ENCODE data around the gene METRN. TPM values are rescaled to one million over a fixed set of nuclear protein-coding genes. Genes with fewer than 3 reads are reported as not detected.

Gene METRN
- polyA plus RNA-seq, 3 donors: 0.97 to 5.4 (median 1.7) TPM

DNA sequence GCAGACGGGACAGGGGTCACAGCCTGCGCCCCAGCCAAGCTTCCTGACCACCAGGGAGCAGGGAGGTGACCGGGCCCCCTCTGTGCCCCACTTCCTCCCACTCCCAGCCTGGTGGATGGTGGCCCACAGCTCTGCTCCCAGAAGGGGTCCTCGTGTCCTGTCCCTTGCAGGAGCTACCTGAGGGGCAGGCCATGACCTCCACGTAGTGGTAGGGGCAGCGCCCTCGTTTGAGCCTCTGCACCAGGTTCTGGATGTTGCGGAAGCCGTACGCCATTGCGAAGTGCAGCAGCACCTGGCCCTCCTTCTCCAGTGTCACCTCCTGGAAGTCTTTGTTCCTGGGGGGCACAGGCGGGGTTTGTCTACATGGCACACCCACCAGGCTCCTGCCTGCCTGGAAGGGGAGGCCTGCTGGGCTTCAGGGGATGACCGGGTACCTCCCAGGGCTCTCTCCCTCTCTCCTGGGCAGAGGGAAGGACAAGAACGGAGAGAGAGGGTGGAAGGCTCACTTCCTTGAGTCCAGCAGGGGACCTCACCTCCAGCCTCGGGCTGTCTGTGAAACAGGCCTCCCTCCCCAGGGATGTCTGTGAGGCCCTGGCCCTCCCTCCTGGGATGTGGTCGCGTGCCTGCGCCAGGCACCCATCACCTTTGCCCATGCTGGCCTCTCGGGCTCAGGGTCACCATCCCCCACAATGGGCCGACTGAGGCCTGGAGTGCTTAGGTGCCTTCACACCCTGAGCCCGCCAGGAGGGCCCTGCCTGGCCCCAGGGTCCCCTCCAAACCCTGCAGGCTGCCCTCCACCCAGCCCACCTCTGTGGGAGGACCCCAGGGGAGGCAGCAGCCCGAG, 16.0 kb downstream of the METRN start:
- TF ChIP-seq, protein P1, sequence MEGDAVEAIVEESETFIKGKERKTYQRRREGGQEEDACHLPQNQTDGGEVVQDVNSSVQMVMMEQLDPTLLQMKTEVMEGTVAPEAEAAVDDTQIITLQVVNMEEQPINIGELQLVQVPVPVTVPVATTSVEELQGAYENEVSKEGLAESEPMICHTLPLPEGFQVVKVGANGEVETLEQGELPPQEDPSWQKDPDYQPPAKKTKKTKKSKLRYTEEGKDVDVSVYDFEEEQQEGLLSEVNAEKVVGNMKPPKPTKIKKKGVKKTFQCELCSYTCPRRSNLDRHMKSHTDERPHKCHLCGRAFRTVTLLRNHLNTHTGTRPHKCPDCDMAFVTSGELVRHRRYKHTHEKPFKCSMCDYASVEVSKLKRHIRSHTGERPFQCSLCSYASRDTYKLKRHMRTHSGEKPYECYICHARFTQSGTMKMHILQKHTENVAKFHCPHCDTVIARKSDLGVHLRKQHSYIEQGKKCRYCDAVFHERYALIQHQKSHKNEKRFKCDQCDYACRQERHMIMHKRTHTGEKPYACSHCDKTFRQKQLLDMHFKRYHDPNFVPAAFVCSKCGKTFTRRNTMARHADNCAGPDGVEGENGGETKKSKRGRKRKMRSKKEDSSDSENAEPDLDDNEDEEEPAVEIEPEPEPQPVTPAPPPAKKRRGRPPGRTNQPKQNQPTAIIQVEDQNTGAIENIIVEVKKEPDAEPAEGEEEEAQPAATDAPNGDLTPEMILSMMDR (IDR thresholded peaks at IDR 0.05): no peak
- H2AFZ ChIP-seq (ENCODE audit: insufficient read depth, low read depth, low read length, poor library complexity, severe bottlenecking): no peak overlapping the region
- no peaks in the 10 kb centered on the region for H3K79me2 ChIP-seq (ENCODE audit: insufficient read depth, low read length)
- Mint-ChIP-seq H3K9me3 (no peaks in the 10 kb centered on the region), H3K4me1 (peaks cover 7% of the 10 kb centered on the region), H3K4me3 (no peak overlapping the region), H3K36me3 (peaks cover 34 to 46% of the 10 kb centered on the region in 2 donors), H3K27me3 (ENCODE audit: low read depth in 3 of 3) (peaks cover 8 to 36% (median 12%) of the 10 kb centered on the region in 3 donors), H3K27ac (no peak overlapping the region)
- H3K27me3 ChIP-seq (ENCODE audit: control insufficient read depth in 2 of 2, insufficient read depth in 2 of 2, low read length in 2 of 2): peaks cover 3 to 24% of the 10 kb centered on the region in 2 donors
- no peak for DNase-seq
- H4K20me1 ChIP-seq (ENCODE audit: insufficient read depth, low read length): no peaks in the 10 kb centered on the region
- no peak overlapping the region for H3K4me3 ChIP-seq (replicated peaks in 1 of 3; ENCODE audit: low read depth in 2 of 3, low read length in 3 of 3)
- H3K27ac ChIP-seq (ENCODE audit: low read depth in 1 of 2, low read length in 2 of 2): no peak overlapping the region
- no peak overlapping the region for H3K9ac ChIP-seq (ENCODE audit: insufficient read depth, low read length, poor library complexity, severe bottlenecking)
- H3K4me1 ChIP-seq (ENCODE audit: control insufficient read depth in 1 of 2, insufficient read depth in 2 of 2, low read length in 2 of 2): peaks cover 16 to 26% of the 10 kb centered on the region in 2 donors
- WGBS (ENCODE audit: insufficient coverage): 88% methylated on average over 19 of the region's 22 CpGs
- H3K4me2 ChIP-seq (replicated peaks; ENCODE audit: extremely low read depth, low read length, poor library complexity, severe bottlenecking): no peak overlapping the region
- no peaks in the 10 kb centered on the region for H3K9me3 ChIP-seq (replicated peaks in 1 of 2; ENCODE audit: control insufficient read depth in 1 of 2, insufficient read depth in 1 of 2, low read length in 2 of 2)
- H3K36me3 ChIP-seq (replicated peaks in 1 of 2; ENCODE audit: control insufficient read depth in 1 of 2, insufficient read depth in 2 of 2, low read length in 2 of 2): peaks cover 39 to 58% of the 10 kb centered on the region in 2 donors
- intact Hi-C loops (cut with micrococcal nuclease): no loop called here

- Mint-ChIP-seq H3K4me1 (peaks cover 3% of the 10 kb centered on the region), H3K4me3 (no peak overlapping the region), H3K36me3 (peaks cover 48 to 61% of the 10 kb centered on the region in 2 donors), H3K27me3 (ENCODE audit: low read depth in 3 of 3) (peaks cover 4 to 23% (median 5%) of the 10 kb centered on the region in 3 donors), H3K9me3 (no peaks in the 10 kb centered on the region), H3K27ac (no peak overlapping the region)
- Histone ChIP-seq H3K9me3 (replicated peaks in 1 of 2; ENCODE audit: control insufficient read depth in 1 of 2, insufficient read depth in 1 of 2, low read length in 2 of 2) (no peaks in the 10 kb centered on the region), H3K27me3 (ENCODE audit: control insufficient read depth in 2 of 2, insufficient read depth in 2 of 2, low read length in 2 of 2) (peaks cover 0 to 12% of the 10 kb centered on the region in 2 donors), H3K4me3 (replicated peaks in 1 of 3; ENCODE audit: low read depth in 2 of 3, low read length in 3 of 3) (no peak overlapping the region), H3K36me3 (replicated peaks in 1 of 2; ENCODE audit: control insufficient read depth in 1 of 2, insufficient read depth in 2 of 2, low read length in 2 of 2) (peaks cover 53 to 73% of the 10 kb centered on the region in 2 donors), H3K9ac (ENCODE audit: insufficient read depth, low read length, poor library complexity, severe bottlenecking) (no peak overlapping the region), H3K27ac (ENCODE audit: low read depth in 1 of 2, low read length in 2 of 2) (no peak overlapping the region), H2AFZ (ENCODE audit: insufficient read depth, low read depth, low read length, poor library complexity, severe bottlenecking) (no peak overlapping the region), H4K20me1 (ENCODE audit: insufficient read depth, low read length) (no peaks in the 10 kb centered on the region), H3K4me1 (ENCODE audit: control insufficient read depth in 1 of 2, insufficient read depth in 2 of 2, low read length in 2 of 2) (peaks cover 9 to 13% of the 10 kb centered on the region in 2 donors), H3K4me2 (replicated peaks; ENCODE audit: extremely low read depth, low read length, poor library complexity, severe bottlenecking) (no peak overlapping the region), H3K79me2 (ENCODE audit: insufficient read depth, low read length) (no peaks in the 10 kb centered on the region)
- WGBS (ENCODE audit: insufficient coverage): 99% methylated on average over 11 of the region's 12 CpGs
- TF ChIP-seq, protein P1 (IDR thresholded peaks at IDR 0.05): no peak
- DNase-seq: no peak
- intact Hi-C loops (cut with micrococcal nuclease): no loop called here
These were observed 17.4 kb downstream of the METRN start for GRCh38 chr16:732332-732731.
